ENCODE data around the gene CCDC92.
"Not testable (repeated sequence)": the region's sequence is repeated elsewhere in the genome, so short reads cannot be mapped to it uniquely, and the experiment has no call there.

The CCDC92 gene

GRCh38 chr12:123949770-123950165 lies 22.9 kb downstream of the CCDC92 start:
- no peak for DNase-seq (ENCODE audit: low read depth)

- DNase-seq (ENCODE audit: low read depth) = no peak
These were observed 23.5 kb downstream of the CCDC92 start for GRCh38 chr12:123948796-123949769.

DNA sequence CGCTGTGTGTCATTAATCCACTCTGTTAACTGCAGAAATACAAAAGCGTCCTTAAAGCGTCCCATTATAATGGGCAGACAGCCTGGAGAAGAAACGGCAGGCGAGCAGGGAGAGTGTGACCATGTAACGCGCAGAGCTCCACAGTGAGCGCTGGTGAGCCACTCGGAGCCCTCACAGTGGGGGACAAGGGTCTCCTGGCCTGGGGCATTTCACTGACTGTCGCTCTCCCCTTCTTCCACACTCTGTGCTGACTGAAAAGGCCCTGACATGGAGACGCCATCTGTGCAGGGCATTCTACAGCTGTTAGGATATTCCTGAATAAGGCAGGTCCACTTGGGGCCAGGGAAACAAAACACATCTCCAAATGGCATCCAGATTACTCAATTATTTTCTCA lies 24.2 kb downstream of the CCDC92 start:
- no peak for DNase-seq (ENCODE audit: low read depth)

GRCh38 chr12:123947531-123947930 lies 25.1 kb downstream of the CCDC92 start:
- not testable (repeated sequence) for DNase-seq (ENCODE audit: low read depth)

- DNase-seq (ENCODE audit: low read depth) = not testable (repeated sequence)
These were observed 25.8 kb downstream of the CCDC92 start for GRCh38 chr12:123946516-123947505.

DNA sequence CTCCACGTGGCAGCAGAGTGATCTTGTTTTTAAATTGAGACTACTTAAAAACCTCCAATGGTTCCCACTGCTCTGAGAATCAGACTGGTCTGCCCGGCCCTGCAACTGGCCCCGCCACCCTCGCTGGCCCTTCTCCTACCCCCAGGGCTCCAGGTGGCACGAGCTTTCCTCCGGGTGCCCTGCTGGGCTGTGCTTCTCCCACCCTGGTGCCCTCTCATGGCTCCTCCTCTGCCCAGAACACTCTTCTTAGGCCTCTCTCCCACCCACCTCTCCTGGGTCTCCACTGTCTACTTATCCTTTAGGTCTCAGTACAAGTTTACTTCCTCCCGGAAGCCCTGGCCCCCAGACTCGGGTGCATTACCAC lies 26.5 kb downstream of the CCDC92 start:
- DNase-seq (ENCODE audit: low read depth) = no peak

DNA sequence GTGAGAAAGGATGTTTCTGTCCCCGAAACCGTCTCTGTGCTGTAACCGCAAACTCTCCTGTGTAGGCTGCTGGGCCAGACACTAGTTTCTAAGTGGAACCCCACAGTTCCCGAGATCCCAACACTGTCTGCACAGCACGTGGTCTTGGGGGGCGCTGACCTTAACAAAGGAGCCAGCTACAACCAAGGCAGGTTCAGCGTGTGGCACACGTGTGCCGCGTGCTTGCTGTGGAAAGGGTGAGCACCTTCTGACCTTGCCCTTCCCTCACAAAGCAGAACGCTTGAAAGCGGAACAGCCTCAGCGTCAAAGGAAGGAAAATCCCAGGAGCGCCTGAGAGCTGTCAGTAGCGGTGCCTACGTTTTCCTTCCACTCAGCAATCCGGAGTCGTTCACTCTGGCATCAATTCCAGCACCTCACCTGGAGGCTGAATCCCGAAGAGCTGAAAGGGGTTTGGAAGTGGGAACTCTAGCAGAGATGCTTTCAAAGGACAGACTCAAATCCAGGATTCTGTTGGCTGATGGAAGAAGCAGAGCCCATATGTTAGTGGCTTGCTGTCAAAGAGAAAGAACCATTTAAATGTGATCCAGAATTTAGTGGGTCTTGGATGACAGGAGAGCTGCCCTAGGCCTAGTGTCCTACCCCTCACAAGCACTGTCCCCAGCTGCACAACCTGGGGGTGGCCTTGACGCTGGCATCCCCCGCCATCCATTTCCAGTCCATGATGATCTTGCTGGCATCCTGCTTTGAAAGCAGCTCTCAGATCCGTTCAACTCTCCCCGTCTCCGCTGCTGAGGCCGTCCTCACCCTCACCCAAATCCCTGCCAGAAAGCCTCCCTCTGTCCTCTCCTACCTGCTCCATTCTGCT lies 27.1 kb downstream of the CCDC92 start:
- DNase-seq (ENCODE audit: low read depth) = no peak

- no peak for DNase-seq (ENCODE audit: low read depth)
These were observed 27.9 kb downstream of the CCDC92 start for GRCh38 chr12:123944696-123945095.

DNA sequence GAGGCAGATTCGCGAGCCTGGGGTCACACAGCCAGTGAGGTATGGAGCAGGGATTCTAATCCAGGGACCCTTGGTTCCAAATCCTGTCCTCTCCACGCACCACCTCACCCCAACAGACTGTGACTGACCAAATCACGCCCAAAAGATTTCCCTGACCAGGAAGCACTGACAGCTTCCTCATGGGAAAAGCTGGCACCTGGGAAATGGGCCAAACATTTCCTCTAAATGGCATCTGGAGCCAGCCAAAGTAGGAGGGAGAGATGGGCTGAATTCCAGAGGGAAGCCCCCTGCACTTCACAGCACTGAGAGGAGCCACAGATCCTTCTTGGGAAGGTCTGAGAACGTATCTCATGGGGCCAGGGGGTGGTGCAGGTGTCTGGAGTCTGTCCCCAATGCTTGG lies 28.8 kb downstream of the CCDC92 start:
- DNase-seq (ENCODE audit: low read depth) = no peak

DNA sequence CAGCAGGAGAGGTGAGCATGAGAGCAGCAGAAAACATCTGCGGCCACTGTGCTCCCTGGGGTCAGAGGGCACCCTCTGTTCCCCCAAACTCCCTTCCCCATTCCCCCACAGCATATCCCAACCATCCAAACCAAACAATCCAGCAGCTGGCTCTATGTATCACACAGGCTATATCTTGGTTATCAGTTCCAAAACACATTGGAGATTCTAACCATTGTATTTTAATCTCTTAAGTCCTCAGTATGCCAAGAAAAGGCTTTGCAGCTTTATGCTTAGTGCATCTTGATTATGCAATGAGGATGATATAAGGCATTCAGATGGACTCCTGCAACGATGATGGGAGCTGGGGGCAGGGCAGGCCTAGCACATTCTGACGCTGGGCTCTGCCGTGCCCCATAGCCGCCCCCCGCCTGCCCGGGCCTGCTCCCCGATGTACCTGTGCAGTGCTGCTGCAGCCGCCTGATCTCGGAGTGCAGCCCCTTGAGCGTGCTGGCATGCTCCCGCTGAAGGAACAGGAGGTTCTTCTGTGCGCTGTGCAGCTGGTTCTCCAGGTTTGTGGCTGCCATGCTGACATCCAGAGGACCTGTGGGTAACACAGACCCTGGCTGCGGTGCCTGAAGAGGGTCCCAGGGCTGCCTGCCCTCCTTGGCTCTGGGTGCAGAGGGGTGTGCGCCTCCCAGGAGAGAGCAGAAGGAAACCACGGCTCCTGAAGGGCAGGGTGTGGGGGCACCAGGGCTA lies 29.6 kb downstream of the CCDC92 start:
- DNase-seq (ENCODE audit: low read depth) = no peak

DNA sequence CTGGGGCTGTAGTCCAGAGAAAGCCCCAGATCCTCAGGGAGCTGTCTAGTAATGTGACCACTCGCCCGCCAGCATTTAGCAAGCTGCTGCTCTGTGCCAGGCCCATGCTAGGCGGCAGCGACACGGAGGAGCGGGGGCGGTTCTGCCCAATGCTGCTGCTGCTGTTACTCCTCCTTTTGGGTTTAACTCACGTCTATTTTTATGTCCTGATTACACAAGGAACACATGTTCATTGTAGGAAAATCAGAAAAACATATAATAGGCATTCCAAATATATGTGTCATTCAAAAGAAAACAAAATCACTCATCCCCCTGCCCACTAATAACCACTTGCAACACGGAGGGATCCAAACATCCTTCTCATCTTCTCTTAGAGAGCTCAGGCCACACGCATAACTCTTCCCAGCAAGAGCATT lies 30.4 kb downstream of the CCDC92 start:
- no peak for DNase-seq (ENCODE audit: low read depth)

DNA sequence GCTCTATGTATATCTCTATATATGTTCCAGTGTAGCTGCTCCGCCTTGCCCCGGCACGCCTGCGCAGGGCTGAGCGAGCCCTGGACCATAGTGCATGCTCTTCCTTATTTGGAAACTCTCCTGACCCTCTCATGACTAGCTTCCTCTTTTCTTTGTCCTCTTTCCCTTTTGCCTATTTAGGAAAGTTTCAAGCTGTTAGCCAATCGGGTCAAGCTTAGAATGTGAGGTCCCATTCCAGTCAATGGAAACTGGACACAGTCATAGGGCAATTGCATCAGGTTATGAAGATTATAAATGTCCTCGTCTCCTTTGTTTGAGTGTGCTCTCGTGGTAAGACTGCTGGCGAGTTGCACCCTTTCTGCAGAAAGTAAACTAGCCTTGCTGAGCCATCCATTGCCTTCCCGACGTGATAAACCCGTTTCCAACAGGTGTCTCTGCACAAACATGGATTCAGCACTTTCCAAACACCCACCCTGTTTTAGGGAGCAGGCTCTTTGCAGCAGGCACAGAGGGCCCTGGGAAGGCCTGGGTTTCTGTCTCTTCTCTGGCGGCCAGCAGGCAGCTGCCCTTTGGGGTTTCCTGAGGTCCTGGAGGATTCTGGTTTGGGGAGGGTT lies 30.9 kb downstream of the CCDC92 start:
- DNase-seq (ENCODE audit: low read depth) = no peak

- DNase-seq (ENCODE audit: low read depth) = no peak
These were observed 31.6 kb downstream of the CCDC92 start for GRCh38 chr12:123941000-123941399.

DNA sequence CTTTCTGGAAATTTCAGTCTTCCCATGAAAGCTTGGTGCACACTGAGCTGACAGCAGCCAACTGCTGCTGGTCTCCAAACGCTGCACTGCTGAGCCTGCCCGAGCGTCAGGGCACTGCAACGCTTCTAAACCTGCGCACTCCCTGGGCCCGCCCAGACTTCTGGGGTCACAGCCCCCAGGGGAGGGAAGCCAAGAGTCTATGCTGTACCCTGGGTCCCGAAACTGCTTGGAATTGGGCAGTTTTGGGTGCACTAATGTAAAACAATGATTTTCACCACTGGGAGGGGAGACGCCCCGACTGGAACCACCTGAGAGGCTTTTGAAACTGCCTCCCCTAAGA lies 32.0 kb downstream of the CCDC92 start:
- DNase-seq (ENCODE audit: low read depth) = no peak

GRCh38 chr12:123939716-123940626 lies 32.7 kb downstream of the CCDC92 start:
- no peak for DNase-seq (ENCODE audit: low read depth)

GRCh38 chr12:123938679-123939480 lies 33.8 kb downstream of the CCDC92 start:
- no peak for DNase-seq (ENCODE audit: low read depth)

DNA sequence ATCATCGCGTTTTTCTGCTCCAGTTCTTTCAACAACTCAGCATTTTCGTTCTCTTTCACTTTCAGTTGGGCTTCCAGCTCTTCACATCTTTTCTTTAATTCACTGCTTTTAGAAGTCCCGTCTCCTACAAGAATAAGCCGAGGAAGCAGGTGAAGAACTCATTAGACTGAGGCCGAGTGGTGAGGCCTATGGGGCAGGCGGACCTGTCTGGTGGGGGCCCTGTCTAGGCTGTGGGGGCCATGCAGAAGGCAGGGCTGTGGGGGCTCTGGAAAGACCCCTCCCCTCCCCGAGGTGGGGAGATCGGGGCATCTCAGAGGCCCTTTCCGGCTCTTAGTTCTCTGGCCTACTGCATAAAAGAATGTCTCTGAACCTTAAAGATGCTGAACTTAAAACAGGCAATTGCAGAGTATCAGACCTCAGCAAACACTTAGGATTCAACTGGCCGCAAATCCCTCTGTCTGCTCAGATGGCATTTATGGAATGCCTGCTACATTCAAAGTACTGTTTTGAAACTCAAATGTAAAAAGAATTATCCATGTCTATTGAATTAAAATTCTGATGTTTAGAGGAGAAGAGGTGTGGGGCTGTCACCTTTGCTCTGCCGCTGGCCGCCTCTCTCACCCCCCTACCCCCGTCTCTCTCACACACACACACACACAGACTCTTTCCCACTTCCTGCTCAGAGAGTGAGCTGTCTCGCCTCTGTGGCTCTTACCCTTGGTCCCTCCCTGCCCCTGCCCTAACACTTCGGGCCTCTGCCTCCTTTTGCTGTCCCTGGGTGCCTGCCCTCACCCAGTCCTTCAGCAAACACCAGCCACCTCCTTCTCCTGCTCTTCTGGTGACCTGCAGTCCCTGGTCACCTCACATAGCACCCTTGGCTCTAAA lies 34.7 kb downstream of the CCDC92 start:
- peak; percentile 49 for DNase-seq (ENCODE audit: low read depth)
